Neural cell (in vitro differentiated cells): ENCODE measurements around the gene PAWR. TPM values are rescaled to one million over a fixed set of nuclear protein-coding genes. Genes with fewer than 3 reads are reported as not detected.

Experiments used
- H2AFZ ChIP-seq: fragments of 200-600, 300-800 bp; sonication (generic), shearing (Covaris generic); 2 replicates; pipeline ENCODE4 v1.6.0; 2014; ENCODE audit warnings: low read depth, mild to moderate bottlenecking, antibody characterized with exemption, low read length, moderate library complexity
- H3F3A ChIP-seq: fragments of 200-600 bp; shearing (Covaris generic); 2 replicates; pipeline ENCODE4 v1.6.1; 2016; ENCODE audit warnings: mild to moderate bottlenecking, moderate library complexity, mixed read lengths, antibody characterized with exemption, low read length; ENCODE audit not compliant: insufficient read depth, poor library complexity, severe bottlenecking
- H3K27ac ChIP-seq: fragments of 200-600, 300-800 bp; sonication (generic), shearing (Covaris generic); 2 replicates; pipeline ENCODE4 v1.5.1; 2014; ENCODE audit warnings: mild to moderate bottlenecking, low read length, moderate library complexity
- H3K27me3 ChIP-seq: fragments of 300-800, 200-600 bp; sonication (generic), shearing (Covaris generic); 2 replicates; pipeline ENCODE4 v1.6.0; 2014; ENCODE audit warnings: mild to moderate bottlenecking, low read depth, low read length, moderate library complexity; ENCODE audit not compliant: insufficient read depth
- H3K36me3 ChIP-seq: fragments of 300-800, 200-600 bp; sonication (generic), shearing (Covaris generic); 2 replicates; pipeline ENCODE4 v1.5.1; 2014; ENCODE audit warnings: mild to moderate bottlenecking, antibody characterized with exemption, low read length, moderate library complexity; ENCODE audit not compliant: insufficient read depth
- H3K4me2 ChIP-seq: fragments of 300-800, 200-600 bp; sonication (generic), shearing (Covaris generic); 2 replicates; pipeline ENCODE4 v1.6.0; 2014; ENCODE audit warnings: mild to moderate bottlenecking, low read length
- H3K4me3 ChIP-seq: fragments of 300-800, 200-600 bp; sonication (generic), shearing (Covaris generic); 2 replicates; pipeline ENCODE4 v1.5.1; 2014; ENCODE audit warnings: mild to moderate bottlenecking, low read length, moderate library complexity
- H3K79me2 ChIP-seq: fragments of 200-600 bp; shearing (Covaris generic); replicated peaks from 2 replicates; pipeline ENCODE4 v1.6.0; 2014; ENCODE audit warnings: mild to moderate bottlenecking, low read length, moderate library complexity; ENCODE audit not compliant: insufficient read depth
- H3K9ac ChIP-seq: fragments of 300-800, 200-600 bp; sonication (generic), shearing (Covaris generic); 2 replicates; pipeline ENCODE4 v1.6.1; 2016; ENCODE audit warnings: mild to moderate bottlenecking, low read length, mixed read lengths
- H3K9me2 ChIP-seq: fragments of 200-600 bp; shearing (Covaris generic); 2 replicates; pipeline ENCODE4 v1.6.1; 2016; ENCODE audit warnings: mild to moderate bottlenecking, low read length, mixed read lengths; ENCODE audit not compliant: insufficient read depth
- H3K9me3 ChIP-seq: fragments of 200-600, 300-800 bp; sonication (generic), shearing (Covaris generic); 2 replicates; pipeline ENCODE4 v1.6.1; 2016; ENCODE audit warnings: mild to moderate bottlenecking, mixed run types, low read length, moderate library complexity, mixed read lengths
- H4K20me1 ChIP-seq: fragments of 200-600 bp; shearing (Covaris generic); 2 replicates; pipeline ENCODE4 v1.6.1; 2016; ENCODE audit warnings: mild to moderate bottlenecking, mixed run types; ENCODE audit not compliant: insufficient read depth
- CTCF ChIP-seq: fragments of 450-650 bp; IDR thresholded peaks from 2 replicates; pipeline ENCODE4 v1.5.1; 2014; ENCODE audit warnings: antibody characterized with exemption, mild to moderate bottlenecking, moderate library complexity; ENCODE audit not compliant: poor library complexity, severe bottlenecking
- EP300 ChIP-seq: fragments of 450-650 bp; conservative IDR thresholded peaks from 2 replicates; pipeline ENCODE4 v1.6.1; 2014; ENCODE audit warnings: antibody characterized with exemption, mild to moderate bottlenecking, moderate library complexity; ENCODE audit not compliant: poor library complexity, severe bottlenecking
- EZH2 ChIP-seq: fragments of 200-600, 300-800 bp; shearing (Covaris generic), sonication (generic); IDR thresholded peaks from 2 replicates; pipeline ENCODE4 v1.6.1; 2014; ENCODE audit warnings: antibody characterized with exemption, low read length, borderline replicate concordance, mild to moderate bottlenecking; ENCODE audit not compliant: insufficient read depth, poor library complexity, severe bottlenecking
- MXI1 ChIP-seq: fragments of 450-650 bp; conservative IDR thresholded peaks from 2 replicates; pipeline ENCODE4 v1.6.1; 2014; ENCODE audit warnings: antibody characterized with exemption, mild to moderate bottlenecking; ENCODE audit not compliant: poor library complexity, severe bottlenecking
- POLR2AphosphoS5 ChIP-seq: IDR thresholded peaks from 2 replicates; pipeline ENCODE4 v1.6.1; 2012
- RAD21 ChIP-seq: fragments of 450-650 bp; conservative IDR thresholded peaks from 2 replicates; pipeline ENCODE4 v1.6.1; 2014; ENCODE audit warnings: antibody characterized with exemption, mild to moderate bottlenecking, moderate library complexity
- REST ChIP-seq: IDR thresholded peaks from 2 replicates; pipeline ENCODE4 v1.6.1; 2012; ENCODE audit warnings: borderline replicate concordance
- SMC3 ChIP-seq: fragments of 450-650 bp; conservative IDR thresholded peaks from 2 replicates; pipeline ENCODE4 v1.6.1; 2014; ENCODE audit warnings: antibody characterized with exemption, mild to moderate bottlenecking, moderate library complexity; ENCODE audit not compliant: poor library complexity
- TAF1 ChIP-seq: IDR thresholded peaks from 2 replicates; pipeline ENCODE4 v1.6.1; 2012; ENCODE audit warnings: low read depth
- polyA plus RNA-seq: library from polyadenylated mRNA; depleted of rRNA; stranded (reverse); fragments of >200 nt; gene quantifications from 2 replicates; pipeline ENCODE4 v1.2.3, GENCODE V29; 2014

PAWR gene
- polyA plus RNA-seq, 1 donor from 2014 or later: 13.4 TPM

DNA sequence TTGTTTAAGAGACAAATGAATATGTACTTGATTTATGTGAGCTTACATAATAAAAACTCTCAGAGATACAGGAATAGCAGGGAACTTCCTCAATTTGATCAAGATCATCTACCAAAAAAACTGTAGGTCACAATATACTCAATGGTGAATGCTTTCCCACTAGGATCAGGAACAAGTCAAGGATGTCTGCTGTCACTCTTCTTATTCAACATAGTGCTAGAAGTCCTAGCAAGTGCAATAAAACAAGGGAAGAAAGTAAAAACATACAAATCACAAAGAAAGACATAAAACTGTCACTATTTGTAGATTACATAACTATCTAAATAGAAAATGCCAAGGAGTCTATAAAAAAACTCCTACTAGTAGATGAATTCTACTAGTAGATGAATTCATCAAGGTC, 41.9 kb upstream of the PAWR start:
- Histone ChIP-seq H3K4me2 (no peak overlapping the region), H3K27ac (no peak overlapping the region), H3K9me2 (no peaks in the 10 kb centered on the region), H2AFZ (no peak overlapping the region), H3K36me3 (no peaks in the 10 kb centered on the region), H3K9ac (no peak overlapping the region), H3K27me3 (no peaks in the 10 kb centered on the region), H4K20me1 (no peaks in the 10 kb centered on the region), H3F3A (no peaks in the 10 kb centered on the region), H3K4me3 (no peak overlapping the region), H3K79me2 (no peaks in the 10 kb centered on the region), H3K9me3 (no peaks in the 10 kb centered on the region)
- no peak for TF ChIP-seq CTCF
- TF ChIP-seq TAF1: no peak
- TF ChIP-seq SMC3: no peak
- no peak for TF ChIP-seq RAD21
- TF ChIP-seq MXI1: no peak
- no peak for TF ChIP-seq REST
- no peak for TF ChIP-seq EZH2
- no peak for TF ChIP-seq EP300
- TF ChIP-seq POLR2AphosphoS5: no peak

- Histone ChIP-seq H3K4me3 (no peak overlapping the region), H3K27me3 (no peaks in the 10 kb centered on the region), H3K36me3 (no peaks in the 10 kb centered on the region), H3K9me2 (no peaks in the 10 kb centered on the region), H3K9ac (no peak overlapping the region), H4K20me1 (no peaks in the 10 kb centered on the region), H3K27ac (no peak overlapping the region), H3K4me2 (no peak overlapping the region), H3K79me2 (no peaks in the 10 kb centered on the region), H3F3A (no peaks in the 10 kb centered on the region), H3K9me3 (no peaks in the 10 kb centered on the region), H2AFZ (no peak overlapping the region)
- TF ChIP-seq POLR2AphosphoS5 (no peak), SMC3 (no peak), EP300 (no peak), EZH2 (no peak), RAD21 (no peak), CTCF (no peak), MXI1 (no peak), REST (no peak), TAF1 (no peak)
Measured at GRCh38 chr12:79725987-79726386, 35.2 kb upstream of the PAWR start.
